NCI-H82 (cell line): ENCODE measurements around the gene NAV2.

Source experiments
- DNase-seq: peaks from one replicate; lab custom pipeline; 2025; lab: John Stamatoyannopoulos, UW

The NAV2 gene

DNA sequence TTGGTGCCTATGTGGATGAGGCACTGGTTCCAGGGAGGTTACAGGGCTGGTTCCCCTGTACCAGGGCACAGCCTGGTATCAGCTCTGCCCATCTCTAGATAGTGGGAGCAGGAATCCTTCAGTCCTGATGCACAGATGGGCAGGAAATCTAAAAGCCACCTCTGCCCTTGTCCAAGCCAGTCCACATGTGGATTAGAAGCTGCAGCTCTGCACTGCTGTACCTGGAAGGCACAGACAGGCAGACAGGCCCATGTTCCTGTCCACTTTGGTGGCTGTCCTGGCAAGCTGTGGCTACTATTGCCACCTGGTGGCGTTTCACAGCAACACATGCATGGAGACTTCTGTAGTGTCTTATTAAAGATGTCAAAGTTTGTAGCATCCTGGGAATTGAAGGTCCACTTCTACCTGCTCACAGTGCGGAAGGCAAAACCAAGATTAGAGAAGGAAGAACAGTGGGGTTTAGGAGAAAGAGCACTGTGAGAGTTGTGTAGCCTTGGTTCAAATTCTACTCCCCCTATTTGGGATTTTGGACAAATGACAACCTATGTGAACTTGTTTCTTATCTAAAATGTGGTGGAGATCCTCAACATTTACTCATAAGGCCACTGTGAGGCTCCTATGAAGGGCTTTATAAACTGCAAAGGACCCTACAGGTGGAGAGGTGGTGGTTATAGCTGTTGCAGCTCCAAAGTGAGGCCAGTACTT lies 30.1 kb downstream of the NAV2 start:
- peak; percentile 80 for DNase-seq

DNA sequence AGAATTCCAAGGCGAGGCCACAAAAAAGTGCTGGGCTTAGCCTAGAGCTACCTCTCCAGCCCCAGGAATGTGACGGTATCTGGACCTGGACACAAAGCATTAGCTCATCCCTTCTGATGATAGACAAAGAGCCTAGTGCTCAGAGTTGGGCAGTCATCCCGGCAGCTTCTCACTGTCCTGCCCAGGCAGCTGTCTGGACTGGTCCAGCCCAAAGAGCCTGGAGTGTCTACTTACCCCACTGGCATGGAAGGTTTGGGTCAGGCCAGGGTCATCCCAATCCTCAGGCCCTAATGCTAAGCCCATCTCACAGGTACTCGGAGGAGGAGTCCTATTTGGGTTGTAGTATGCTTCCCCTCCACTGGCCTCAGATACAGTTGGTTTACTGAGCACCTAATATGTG lies 31.0 kb downstream of the NAV2 start:
- DNase-seq: no peak

DNA sequence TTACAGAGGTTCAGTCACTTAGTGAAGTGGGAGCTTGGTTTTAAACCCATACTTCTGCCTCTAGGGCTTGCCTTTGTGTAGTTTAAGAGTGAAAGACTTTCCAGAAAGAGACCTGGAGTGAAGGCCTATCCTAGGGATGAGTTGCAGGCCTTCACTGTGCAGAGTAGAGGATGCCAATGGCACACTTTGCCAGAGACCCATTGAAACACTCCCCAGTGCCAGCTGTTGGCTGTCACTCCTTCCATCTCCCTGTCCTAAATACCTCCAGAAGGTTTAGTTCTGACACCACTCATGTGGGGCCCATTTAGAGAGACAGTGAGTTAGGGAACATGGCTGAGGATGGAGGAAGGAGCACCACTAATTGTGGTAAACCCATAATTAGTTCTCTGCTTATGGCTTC lies 31.5 kb downstream of the NAV2 start:
- DNase-seq: no peak

DNA sequence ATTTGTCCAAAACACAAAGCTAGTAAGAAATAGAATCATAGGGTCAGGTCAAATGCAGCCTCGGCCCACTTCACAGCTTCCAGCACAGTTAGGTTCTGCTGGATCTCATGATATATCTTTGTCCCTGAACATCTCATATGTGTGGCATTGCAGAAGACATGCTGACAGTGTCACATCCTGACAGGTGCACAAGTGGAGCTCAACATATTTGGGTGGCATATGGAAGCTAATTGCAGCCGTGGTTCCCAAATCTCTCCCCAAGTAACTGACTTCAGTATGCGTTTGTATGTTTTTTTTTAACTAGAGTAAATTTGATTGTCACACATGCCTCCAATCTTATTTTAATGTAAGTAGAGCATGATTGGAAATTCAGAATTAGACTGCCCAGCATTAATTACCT lies 33.4 kb downstream of the NAV2 start:
- no peak for DNase-seq

DNA sequence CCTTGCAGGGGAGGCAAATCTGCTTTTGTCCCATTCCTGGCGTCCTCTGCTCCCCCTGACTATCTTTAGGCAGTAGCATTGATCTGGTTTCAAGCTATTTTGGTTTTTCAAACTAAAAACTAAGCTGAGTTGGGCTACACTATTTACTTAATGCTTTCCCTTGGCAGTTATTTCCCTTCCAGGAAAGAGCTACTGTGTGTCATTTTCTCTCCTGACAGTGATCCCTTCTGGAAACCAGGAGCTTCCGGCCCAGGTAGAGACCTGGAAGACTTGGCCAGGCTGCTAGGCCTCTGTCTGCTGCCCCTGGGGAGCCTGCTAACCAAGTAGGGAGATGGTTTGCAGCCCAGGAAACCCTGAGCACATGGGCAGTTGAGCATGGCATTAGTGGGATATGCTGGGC lies 35.0 kb downstream of the NAV2 start:
- no peak for DNase-seq

DNA sequence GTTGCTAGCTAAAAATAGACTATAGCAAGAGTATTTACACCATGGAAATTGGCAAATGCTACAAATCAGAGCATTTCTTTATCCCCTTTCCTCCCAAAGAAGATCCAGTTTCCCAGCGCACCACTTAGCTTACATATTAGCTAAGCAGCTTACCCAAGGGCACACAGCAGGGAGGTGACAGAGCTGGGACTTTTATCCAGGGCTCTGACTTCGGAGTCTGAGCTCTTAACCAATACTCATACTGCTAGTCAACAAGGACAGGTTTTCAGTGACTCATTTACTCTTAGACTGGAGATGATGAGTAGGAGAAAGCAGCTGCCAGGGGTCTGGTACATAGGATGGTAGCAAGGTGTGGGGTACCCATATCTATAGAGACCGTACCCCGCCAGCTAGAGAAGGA lies 38.4 kb downstream of the NAV2 start:
- peak; percentile 38 for DNase-seq

DNA sequence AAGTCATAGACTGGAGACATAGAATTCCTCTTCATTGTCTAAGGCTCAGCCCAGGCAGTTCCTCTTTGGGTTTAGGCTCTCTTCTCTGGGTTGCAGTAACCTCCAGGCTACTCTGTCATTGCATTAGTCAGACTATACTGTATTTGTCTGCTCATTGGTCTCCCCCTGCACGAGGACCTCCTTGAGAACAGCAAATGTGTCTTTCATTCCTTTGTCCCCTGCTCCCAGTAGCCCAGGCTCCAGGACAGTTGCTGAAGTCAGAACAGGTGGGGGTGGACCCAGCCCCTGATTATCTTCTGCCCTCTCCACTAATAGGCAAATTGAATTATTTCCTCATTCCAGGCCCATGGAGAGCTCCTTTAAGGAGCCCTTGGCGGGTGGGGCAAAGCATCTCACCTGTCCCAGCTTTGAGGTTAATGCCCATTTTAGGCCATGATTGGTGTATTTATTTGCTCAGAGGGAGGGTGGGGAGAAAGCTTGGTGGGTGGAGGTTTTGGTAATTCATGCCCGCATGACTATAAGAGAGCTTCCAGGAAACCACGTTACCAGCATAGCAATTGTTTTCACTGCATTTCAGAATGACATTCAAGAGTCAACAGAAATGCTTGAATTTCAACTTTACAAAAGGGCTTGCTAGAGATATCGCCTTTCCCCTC lies 40.9 kb downstream of the NAV2 start:
- no peak for DNase-seq

DNA sequence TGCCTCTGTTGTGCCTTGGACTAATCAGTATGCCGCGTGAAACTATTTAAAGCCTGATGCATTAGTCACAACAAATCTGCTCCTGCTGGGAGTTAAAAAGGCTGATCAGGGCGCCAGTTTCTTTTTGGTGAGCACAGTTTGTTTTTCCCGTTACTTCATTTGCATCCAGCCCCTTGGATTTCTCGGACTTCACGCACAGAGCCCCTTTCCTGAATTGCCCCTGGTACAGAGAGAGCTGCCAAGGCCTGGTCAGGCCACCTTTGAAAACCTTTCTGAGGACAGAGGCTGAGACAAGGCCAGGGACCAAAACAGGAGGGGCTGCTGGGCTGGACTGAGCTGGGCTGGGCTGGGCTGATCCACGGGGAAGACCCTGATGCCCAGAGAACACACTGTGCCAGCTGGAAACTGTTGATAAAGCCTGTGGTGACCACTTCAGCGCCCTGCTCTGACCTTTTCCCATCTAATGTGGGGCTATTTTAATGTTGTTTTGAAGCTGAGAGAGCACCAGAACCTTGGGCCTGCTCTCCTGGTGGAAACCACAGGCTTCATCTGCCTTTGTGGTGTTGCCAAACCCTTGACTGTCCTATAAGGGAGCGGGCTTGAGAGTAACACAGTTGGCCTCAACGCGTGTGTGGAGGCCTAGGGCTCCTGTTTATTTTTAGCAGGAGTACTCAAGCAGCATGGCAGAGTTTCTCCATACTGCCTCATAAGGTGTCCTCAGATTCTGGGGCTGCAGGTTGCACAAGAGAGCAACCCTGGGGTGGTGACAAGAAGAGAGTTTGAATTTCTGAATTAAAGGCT lies 44.2 kb downstream of the NAV2 start:
- no peak for DNase-seq

DNA sequence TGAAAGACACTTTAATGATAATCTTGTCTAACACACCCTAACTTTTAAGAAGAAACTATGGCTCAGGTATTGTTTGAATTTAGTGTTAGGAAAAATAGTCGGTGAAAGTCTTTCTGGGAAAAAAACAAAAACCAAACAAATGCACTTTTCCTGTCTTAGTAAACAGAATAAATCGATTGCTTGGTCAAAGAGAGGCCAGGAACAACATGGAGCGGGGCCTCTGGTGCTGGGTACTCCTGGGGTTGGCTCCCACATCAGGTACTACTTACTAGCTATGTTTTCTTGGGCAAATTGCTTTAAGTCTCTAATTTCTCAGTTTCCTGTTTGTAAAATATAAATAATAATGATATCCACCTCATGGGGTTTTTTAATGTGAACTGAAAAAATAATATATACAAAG lies 46.8 kb downstream of the NAV2 start:
- no peak for DNase-seq

DNA sequence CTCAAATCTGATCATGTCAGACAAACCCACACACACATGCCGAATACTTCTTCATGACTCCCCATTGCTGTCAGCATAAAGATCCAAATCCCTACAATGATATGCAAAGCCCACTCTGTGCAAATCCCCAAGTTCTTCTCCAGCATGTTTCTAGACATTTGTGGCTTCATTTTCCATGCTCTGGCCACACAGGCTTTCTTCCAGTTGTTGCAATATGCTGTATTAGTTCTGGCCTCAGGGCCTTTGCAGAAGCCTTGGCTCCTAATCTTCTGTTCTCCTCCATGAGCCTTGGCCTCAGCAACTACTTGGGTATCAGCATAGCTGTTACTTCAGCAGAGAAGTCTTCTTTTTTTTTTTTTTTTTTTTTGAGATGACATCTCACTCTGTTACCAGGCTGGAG lies 49.6 kb downstream of the NAV2 start:
- DNase-seq: no peak

DNA sequence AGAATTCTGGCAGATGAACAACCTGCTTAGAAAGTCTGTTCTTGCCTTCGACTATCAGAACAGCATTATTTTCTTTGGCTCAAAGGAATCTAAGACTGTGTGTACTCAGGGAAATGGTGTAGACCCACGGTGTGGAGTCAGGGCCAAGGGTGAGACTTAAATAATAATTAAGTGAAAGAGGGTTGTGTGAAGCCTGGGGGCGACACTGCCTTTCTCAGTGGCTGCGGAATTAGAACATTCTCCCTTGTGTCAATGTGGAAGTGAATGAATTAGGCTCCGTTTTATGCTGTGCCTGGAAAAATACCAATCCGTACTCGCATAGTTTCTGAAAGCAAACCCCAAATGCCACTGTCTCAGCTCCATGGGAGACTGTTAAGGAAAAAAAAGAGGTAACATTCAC lies 50.7 kb downstream of the NAV2 start:
- DNase-seq: no peak

DNA sequence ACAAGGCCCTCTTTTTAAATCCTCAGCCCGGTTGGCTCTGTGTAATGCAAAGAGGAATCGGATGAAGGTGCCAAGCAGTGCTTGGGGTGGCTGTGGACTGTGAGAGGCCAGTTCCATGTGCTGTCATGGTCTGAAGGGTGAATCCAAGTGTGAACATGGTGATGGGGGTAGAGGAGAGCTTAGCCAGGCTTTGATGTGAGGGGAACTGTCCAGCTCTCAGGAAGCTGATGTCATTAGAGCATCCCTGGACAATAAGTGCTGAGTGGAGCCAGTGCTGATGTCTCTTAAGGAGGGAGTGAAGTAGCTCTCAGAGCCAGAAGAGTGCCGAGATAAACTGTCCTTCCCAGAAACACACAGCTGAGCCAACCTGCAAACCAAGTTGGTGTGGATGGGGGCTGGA lies 53.6 kb downstream of the NAV2 start:
- no peak for DNase-seq

DNA sequence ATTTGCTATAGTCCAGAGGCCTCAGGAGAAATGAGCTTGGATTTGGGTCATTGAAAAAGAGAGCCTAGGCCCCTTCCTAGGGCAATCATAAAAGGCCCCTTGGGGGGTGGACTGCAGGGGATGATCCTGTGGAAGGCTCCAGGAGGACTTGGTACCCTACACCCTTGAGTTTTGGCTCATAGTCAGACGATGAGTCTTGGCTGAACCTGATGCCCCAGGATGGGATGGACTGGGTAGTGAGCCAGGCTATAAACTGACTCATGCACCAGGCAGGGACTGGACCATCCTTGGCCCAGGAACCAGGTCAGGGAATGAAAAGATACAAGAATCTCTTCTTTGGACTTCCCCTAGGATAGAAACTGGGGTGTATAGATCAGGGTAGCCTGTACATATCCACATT lies 54.2 kb downstream of the NAV2 start:
- DNase-seq: no peak

DNA sequence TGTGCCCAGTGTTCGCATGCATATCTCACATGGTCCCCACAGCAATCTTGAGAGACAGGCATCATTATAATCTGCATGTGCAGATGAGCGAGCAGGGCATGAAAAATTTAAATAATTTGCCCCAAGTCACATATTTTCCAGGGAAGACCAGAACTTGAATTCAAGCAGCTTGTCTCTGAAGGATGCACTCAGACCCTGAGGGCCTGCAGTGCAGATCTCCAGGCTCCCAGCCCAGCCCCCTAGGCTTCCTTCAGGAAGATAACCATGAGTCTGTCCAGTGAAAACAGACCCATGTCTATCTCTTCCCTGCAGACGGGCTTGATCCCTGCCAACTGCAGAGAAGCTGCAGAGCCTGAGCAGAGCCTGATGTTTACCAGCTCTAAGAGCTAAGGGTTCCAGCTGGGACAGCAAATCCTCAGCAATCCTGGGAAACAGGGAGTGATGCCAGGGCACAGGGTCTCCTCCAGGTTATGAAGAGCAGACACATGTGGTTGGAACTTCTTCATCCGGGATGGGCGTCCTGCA lies 55.1 kb downstream of the NAV2 start:
- no peak for DNase-seq

DNA sequence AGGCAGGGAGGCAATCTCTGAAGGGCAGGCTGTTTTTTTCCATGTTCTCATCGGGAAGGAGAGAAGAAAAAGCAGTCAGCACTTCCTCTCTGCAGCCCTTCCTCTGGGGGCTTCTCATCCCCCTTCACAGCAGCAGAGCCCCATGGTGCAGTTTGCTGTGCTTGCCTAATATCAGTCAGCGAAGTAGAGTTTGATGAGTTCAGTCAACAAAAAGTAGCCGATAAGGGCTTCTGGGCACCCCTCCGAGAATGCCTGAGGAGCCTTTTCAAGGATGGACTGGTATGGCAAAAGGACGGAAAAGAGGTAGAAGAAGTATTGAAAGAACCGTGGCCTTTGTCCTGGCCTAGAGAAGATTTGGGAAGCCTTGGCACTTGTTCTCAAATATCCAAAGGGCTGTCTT lies 55.6 kb downstream of the NAV2 start:
- no peak for DNase-seq

DNA sequence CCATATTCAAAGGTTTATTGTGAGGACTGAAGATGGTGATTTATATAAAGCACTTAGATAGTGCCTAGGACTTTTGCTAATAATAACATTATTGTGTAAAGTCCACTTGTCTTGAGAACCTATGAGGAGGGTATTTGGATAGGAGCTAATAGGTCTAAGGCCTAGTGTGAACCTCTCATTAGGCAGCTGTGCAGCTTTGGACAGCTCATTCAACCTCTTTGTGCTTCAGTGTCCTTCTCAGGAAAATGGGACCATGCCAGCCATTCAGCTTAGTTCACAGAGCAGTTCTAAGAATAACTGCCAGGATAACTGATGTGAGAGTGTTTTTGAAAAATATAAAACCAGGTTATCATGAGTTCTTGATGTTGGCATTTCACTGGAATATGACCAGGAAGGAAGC lies 56.2 kb downstream of the NAV2 start:
- DNase-seq: no peak

DNA sequence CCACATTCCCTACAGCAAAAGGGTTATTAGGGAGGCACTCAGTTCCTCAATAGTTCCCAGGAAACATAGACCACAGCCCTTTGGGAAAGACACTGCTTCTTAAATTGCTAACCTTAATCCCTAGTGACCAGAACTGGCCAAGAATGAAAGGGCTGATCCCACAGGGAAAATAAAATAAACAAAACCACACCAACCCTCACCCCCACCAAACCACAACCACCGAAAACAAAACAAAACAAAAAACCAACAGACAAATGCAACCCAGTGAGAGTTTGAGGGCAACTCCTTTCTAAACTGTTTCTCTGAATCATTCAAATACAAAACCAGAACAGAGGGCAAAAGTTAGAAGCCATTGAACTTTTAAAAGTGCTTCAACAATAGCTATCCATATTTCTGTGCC lies 57.2 kb downstream of the NAV2 start:
- DNase-seq: no peak

DNA sequence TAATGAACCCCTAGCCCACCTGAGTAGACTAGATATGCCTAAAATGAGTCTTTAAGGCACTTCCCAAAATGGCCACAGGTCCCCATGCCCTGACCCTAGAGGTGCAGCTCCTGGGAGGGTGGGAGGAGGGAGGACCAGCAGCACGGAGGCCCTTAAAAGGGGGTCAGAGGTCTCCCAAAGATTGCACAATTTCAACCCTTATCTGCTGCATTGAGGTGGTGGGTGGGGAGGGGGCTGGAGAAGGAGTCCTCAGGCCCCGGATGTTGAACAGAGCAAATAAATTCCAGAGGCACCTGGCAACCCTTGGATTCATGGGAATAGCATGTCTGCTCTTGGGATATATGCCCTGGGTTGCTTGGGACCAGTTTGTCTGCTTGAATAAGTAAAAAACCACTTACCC lies 57.6 kb downstream of the NAV2 start:
- no peak for DNase-seq

DNA sequence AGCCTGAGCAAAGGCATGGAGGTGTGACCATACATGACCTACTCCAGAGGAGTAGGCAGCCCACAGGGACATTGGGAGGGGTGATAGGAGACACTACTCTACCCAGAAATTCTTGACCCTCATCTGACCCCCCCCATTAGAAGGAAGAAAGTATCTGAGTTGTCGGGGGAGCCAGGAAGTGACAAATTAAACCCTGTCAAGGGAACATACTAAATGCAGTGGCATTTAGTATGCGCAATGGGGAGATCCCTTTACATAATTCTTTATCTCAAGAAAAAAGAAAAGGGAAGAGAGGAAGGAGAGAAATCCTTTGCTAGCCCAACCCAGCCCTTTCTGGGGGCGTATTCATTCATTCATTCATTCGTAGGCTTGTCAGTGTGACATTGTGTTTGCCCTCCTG lies 58.8 kb downstream of the NAV2 start:
- no peak for DNase-seq

DNA sequence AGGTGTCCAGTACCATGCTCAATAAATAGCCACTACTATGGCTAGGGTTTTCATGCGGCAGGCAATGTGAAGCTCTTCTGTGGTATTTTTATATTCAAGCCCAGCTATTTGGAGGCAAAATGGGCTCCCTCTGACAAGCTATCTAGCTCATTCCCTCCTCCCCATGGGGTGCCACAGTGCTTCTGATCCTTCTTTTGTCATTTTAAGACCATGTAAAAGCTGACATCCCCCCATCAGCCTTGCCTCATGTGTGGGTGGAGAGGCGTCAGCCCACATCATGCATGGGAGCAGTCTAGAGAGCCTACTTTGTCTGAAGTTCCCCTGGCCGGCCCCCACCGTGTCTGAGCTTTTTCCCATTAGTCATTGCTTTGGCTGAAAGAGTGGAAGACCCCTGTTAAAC lies 59.8 kb downstream of the NAV2 start:
- DNase-seq: no peak

DNA sequence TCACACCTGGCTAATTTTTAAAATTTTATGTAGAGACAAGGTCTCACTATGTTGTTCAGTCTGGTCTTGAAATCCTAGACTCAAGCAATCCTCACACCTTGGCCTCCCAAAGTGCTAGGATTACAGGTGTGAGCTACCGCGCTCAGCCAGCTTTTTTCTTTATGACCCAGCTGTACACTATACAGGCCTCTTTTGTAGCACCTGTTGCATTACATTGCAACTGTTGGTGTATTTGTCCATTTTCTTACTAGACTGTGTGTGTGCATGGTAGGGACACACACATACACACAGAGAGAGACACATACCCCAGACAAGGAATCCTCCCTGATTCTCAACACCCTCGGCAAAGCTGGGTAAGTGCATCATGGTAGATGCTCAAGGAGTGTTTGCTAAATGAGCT lies 61.7 kb downstream of the NAV2 start:
- DNase-seq: no peak

DNA sequence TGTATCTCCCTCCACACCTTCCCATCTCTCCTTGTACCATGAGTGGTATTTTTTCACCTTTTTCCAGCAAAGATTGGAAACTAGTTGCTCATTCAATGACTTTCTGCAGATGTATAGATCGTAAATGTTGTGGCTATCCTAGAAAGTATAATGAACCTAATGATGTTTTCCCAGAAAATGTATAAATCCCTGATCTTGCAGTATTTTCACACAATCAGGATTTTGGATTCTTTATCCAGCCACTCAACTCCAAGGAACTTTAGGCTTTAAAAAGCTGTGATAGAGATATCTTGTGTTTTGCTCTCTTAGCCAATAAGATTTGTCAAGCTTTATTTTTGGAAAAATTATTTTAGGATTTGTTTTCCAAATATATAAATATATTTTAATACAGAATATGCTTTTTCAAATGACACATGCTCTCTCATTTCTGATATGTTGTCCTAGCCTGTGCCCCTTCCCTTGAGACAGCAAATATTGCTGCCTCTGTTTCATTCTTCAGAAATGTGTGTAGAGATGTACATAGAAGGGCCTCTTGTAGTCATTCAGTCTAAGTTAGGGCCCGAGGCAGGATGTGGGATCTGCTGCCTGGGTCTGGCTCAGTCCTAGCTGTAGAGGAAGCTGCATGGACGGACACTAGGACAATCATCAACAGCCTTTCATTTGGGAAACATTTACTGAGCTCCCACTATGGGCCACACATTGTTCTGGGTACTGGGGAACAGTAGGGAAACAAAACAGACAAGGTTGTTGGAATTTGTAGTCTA lies 62.4 kb downstream of the NAV2 start:
- no peak for DNase-seq
